MM.1S (cell line): ENCODE measurements around the gene TBC1D22B.

Experiments
- EZH2 ChIP-seq: fragments of 300-600 bp; sonication (generic); optimal IDR thresholded peaks from 2 replicates; pipeline ENCODE3; 2017; ENCODE audit warnings: low read depth, mild to moderate bottlenecking, antibody characterized with exemption, low read length, mixed read lengths
- TF ChIP-seq, protein P1 (sequence below): fragments of 300-600 bp; sonication (generic); IDR thresholded peaks from 2 replicates; pipeline ENCODE4 v1.5.1; 2016; ENCODE audit warnings: antibody characterized with exemption, low read length, mixed read lengths

DNA sequence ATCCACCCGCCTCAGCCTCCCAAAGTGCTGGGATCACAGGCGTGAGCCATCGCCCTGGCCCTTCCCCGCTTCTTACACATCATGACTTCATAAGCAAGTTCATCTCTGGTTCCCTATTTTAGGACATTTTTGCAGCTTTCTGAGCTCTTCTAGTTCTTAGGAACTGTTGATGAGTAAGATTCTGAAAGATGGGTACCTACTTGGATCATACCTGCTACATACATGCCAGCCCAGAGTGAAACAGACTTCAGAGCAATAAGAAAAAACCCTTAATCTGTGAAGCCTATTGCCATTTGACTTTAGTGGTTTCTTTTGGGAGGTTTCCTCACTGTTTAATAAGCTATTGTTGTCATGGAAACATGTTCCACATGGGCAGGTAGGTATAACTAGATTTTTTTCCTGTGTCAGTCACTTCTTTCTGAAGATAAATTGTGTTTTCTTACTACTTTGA lies 28.3 kb downstream of the TBC1D22B start:
- TF ChIP-seq, protein P1, sequence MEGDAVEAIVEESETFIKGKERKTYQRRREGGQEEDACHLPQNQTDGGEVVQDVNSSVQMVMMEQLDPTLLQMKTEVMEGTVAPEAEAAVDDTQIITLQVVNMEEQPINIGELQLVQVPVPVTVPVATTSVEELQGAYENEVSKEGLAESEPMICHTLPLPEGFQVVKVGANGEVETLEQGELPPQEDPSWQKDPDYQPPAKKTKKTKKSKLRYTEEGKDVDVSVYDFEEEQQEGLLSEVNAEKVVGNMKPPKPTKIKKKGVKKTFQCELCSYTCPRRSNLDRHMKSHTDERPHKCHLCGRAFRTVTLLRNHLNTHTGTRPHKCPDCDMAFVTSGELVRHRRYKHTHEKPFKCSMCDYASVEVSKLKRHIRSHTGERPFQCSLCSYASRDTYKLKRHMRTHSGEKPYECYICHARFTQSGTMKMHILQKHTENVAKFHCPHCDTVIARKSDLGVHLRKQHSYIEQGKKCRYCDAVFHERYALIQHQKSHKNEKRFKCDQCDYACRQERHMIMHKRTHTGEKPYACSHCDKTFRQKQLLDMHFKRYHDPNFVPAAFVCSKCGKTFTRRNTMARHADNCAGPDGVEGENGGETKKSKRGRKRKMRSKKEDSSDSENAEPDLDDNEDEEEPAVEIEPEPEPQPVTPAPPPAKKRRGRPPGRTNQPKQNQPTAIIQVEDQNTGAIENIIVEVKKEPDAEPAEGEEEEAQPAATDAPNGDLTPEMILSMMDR: no peak
- TF ChIP-seq EZH2: no peak
